Keratinocyte (primary cell): Measurements from ENCODE around the gene USP20.

ENCODE experiments used
- EZH2 ChIP-seq: IDR thresholded peaks from one replicate; pipeline ENCODE4 v1.6.1; 2012; ENCODE audit warnings: inconsistent platforms, mild to moderate bottlenecking, low read length, moderate library complexity
- TF ChIP-seq, protein P1 (sequence below), 3 experiments: IDR thresholded peaks in 1 of 3; conservative IDR thresholded peaks in 1 of 3; optimal IDR thresholded peaks in 1 of 3; 2 replicates in 2 of 3; 3 replicates in 1 of 3; pipeline versions ENCODE3 to v1.5.1; 2011; ENCODE audit warnings: low read length in 3 of 3, mild to moderate bottlenecking in 3 of 3, moderate library complexity in 2 of 3, control low read depth in 1 of 3, inconsistent platforms in 1 of 3; ENCODE audit not compliant: insufficient read depth in 2 of 3; ENCODE audit errors: extremely low read depth in 1 of 3

DNA sequence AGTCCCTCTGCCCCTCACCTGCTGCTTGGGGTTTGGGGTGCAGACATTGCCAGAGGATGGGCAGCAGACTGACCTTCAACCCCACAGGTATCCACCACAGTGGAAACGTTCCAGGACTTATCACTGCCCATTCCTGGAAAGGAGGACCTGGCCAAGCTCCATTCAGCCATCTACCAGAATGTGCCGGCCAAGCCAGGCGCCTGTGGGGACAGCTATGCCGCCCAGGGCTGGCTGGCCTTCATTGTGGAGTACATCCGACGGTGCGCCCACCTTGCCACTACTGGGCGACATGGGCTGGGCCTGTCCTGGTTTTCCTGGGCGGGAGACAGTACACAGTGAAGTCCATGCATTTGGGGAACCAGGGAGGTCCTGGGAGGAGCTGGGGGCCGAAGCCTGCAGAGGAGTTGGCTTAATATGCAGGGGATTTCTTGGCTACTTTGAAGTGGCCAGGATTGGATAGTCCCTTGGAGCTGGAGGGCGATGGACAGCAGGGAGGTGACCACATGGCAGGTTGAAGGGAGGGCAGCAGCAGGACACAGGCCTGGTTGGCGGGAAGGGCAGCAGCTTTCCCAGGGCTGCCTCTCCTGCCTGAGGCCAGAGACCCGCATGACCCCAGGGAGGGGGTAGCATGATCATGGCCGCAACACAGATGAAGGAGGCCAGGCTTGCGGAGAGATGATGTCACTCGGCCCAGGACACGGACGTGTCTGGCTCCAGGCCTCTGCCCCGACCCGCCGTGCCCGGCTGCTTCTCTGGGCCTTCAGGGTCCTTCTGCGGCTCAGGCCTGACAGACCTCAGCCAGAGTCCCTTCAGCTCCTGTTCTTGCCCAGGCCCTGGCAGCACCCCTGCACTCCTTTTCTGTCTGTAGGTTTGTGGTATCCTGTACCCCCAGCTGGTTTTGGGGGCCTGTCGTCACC lies 34.6 kb downstream of the USP20 start:
- TF ChIP-seq, protein P1, sequence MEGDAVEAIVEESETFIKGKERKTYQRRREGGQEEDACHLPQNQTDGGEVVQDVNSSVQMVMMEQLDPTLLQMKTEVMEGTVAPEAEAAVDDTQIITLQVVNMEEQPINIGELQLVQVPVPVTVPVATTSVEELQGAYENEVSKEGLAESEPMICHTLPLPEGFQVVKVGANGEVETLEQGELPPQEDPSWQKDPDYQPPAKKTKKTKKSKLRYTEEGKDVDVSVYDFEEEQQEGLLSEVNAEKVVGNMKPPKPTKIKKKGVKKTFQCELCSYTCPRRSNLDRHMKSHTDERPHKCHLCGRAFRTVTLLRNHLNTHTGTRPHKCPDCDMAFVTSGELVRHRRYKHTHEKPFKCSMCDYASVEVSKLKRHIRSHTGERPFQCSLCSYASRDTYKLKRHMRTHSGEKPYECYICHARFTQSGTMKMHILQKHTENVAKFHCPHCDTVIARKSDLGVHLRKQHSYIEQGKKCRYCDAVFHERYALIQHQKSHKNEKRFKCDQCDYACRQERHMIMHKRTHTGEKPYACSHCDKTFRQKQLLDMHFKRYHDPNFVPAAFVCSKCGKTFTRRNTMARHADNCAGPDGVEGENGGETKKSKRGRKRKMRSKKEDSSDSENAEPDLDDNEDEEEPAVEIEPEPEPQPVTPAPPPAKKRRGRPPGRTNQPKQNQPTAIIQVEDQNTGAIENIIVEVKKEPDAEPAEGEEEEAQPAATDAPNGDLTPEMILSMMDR (optimal IDR thresholded peaks at IDR 0.05 in 1 of 3, IDR thresholded peaks at IDR 0.05 in 1 of 3, conservative IDR thresholded peaks at IDR 0.05 in 1 of 3; ENCODE audit: extremely low read depth in 1 of 3, insufficient read depth in 2 of 3, low read length in 3 of 3): no peak
- no peak for TF ChIP-seq EZH2
